Left ventricle myocardium inferior (tissue), 1 donor: Measurements from ENCODE around the gene ACAN. TPM values are rescaled to one million over a fixed set of nuclear protein-coding genes. Genes with fewer than 3 reads are reported as not detected.

ENCODE experiments used
- DNase-seq: peaks from one replicate; pipeline ENCODE4 v3.0.0-alpha.2; 2020
- H3K27ac ChIP-seq: fragments of 200-600 bp; replicated peaks from 2 replicates; pipeline ENCODE4 v1.8.0; 2021
- H3K27me3 ChIP-seq: fragments of 200-600 bp; 2 replicates; pipeline ENCODE4 v1.8.0; 2021; ENCODE audit warnings: low read depth
- H3K36me3 ChIP-seq: fragments of 200-600 bp; 2 replicates; pipeline ENCODE4 v1.8.0; 2021
- H3K4me1 ChIP-seq: fragments of 200-600 bp; 2 replicates; pipeline ENCODE4 v1.8.0; 2021
- H3K4me3 ChIP-seq: fragments of 200-600 bp; 2 replicates; pipeline ENCODE4 v1.8.0; 2021; ENCODE audit warnings: mild to moderate bottlenecking, moderate library complexity
- H3K9me3 ChIP-seq: fragments of 200-600 bp; replicated peaks from 2 replicates; pipeline ENCODE4 v1.8.0; 2021
- intact Hi-C: fragments of 100-400 bp; cut with micrococcal nuclease; formaldehyde crosslinking; loops from one replicate; pipeline ENCODE4 v1.11.0; 2022
- total RNA-seq: library from RNA; stranded (reverse); fragmentation: NEBNext Ultra II Directional; extraction: Animal tissue kit (Norgen Biotek cat#: 25700); gene quantifications from one replicate; pipeline ENCODE4 v1.2.1, GENCODE V29; 2021
- TF ChIP-seq, protein P1 (sequence below): fragments of 200-600 bp; IDR thresholded peaks from 2 replicates; pipeline ENCODE4 v1.8.0; 2021; ENCODE audit warnings: antibody characterized with exemption, mild to moderate bottlenecking, borderline replicate concordance
- donor health status: DM: no; HTN: yes; CAD: no; lungs with severe emphysema.

Gene ACAN
- total RNA-seq, 1 donor from 2014 or later: not detected

- no peaks in the 10 kb centered on the region for H3K9me3 ChIP-seq
- no peaks in the 10 kb centered on the region for H3K36me3 ChIP-seq
- DNase-seq: no peak
- peaks cover 97% of the 10 kb centered on the region for H3K27me3 ChIP-seq
- TF ChIP-seq, protein P1, sequence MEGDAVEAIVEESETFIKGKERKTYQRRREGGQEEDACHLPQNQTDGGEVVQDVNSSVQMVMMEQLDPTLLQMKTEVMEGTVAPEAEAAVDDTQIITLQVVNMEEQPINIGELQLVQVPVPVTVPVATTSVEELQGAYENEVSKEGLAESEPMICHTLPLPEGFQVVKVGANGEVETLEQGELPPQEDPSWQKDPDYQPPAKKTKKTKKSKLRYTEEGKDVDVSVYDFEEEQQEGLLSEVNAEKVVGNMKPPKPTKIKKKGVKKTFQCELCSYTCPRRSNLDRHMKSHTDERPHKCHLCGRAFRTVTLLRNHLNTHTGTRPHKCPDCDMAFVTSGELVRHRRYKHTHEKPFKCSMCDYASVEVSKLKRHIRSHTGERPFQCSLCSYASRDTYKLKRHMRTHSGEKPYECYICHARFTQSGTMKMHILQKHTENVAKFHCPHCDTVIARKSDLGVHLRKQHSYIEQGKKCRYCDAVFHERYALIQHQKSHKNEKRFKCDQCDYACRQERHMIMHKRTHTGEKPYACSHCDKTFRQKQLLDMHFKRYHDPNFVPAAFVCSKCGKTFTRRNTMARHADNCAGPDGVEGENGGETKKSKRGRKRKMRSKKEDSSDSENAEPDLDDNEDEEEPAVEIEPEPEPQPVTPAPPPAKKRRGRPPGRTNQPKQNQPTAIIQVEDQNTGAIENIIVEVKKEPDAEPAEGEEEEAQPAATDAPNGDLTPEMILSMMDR: no peak
- intact Hi-C loops: no loop called here
- H3K27ac ChIP-seq: no peak overlapping the region
- peaks cover 11% of the 10 kb centered on the region for H3K4me1 ChIP-seq
- H3K4me3 ChIP-seq: no peak overlapping the region
Observed at GRCh38 chr15:88805031-88805780, 2.0 kb downstream of the ACAN start.

DNA sequence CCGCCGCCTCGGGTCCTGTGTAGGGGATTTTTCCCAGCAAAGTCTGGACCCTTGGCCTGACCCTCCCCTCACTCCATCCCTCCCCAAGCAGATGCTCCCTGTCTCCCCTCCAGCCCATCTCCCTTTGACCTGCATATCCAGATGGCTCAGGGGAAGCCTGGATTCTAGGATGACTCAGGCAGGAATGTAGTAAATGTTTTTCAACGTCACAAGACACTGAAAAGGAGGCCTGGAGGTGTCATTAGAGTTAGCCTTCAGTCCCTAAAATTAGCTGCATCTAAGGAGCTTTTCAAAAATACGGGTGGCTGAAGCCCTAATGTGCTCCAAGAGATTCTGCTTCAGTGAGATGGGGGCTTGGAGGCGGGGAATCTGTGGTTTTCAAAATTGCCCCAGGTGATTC, 7.2 kb downstream of the ACAN start:
- Histone ChIP-seq H3K27ac (no peak overlapping the region), H3K27me3 (peaks cover 91% of the 10 kb centered on the region), H3K36me3 (no peaks in the 10 kb centered on the region), H3K4me3 (no peak overlapping the region), H3K4me1 (no peaks in the 10 kb centered on the region), H3K9me3 (no peaks in the 10 kb centered on the region)
- intact Hi-C loops: no loop called here
- TF ChIP-seq, protein P1: no peak
- DNase-seq: no peak

GRCh38 chr15:88812133-88812532, 8.9 kb downstream of the ACAN start:
- DNase-seq: no peak
- H3K4me3 ChIP-seq: no peak overlapping the region
- H3K27ac ChIP-seq: no peak overlapping the region
- no peaks in the 10 kb centered on the region for H3K36me3 ChIP-seq
- H3K4me1 ChIP-seq: no peaks in the 10 kb centered on the region
- intact Hi-C loops: no loop called here
- no peaks in the 10 kb centered on the region for H3K9me3 ChIP-seq
- TF ChIP-seq, protein P1: no peak
- peaks cover 81% of the 10 kb centered on the region for H3K27me3 ChIP-seq

DNA sequence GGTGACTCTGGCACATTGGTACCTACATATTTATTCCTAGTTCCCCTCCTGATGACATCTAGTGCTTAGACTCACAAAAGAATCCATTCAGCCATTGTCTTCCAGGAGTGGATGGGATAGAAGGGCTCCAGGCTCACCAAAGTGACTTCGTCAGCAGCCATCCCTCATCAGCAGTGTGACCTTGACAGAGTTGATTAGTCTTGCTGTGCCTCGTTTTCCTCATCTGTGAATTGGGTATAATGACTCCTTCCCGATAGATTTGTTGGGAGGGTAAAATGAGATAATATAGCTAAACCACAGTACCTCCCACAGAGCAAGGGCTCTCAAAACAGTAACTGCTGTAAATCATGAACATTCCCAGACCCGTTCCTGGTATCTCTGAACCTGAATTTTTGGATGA, 10.7 kb downstream of the ACAN start:
- Histone ChIP-seq H3K27ac (no peak overlapping the region), H3K36me3 (no peaks in the 10 kb centered on the region), H3K4me3 (no peak overlapping the region), H3K9me3 (no peaks in the 10 kb centered on the region), H3K27me3 (peaks cover 79% of the 10 kb centered on the region), H3K4me1 (no peaks in the 10 kb centered on the region)
- intact Hi-C loops: no loop called here
- no peak for DNase-seq
- TF ChIP-seq, protein P1: no peak

DNA sequence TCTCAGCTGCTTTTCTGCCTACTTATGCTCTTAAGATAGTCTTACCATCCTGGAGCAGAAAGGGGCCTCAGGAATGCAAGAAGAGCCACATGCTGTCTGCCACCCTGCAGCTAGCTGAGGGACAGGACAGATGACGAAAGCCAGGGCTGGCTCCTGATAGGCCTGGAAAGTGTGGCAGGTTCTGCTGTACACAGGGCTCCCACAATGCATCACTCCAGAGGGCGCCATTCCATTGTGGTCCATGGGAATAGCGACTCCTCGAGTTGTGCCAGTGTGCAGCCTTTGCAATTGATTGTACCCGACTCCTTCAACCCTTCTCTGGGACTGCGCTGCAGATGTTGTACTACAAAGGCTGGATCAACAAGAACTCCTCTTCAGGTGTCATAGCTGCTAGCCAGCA, 11.2 kb downstream of the ACAN start:
- TF ChIP-seq, protein P1: no peak
- no peaks in the 10 kb centered on the region for H3K36me3 ChIP-seq
- no peak overlapping the region for H3K4me3 ChIP-seq
- no peak overlapping the region for H3K27ac ChIP-seq
- H3K9me3 ChIP-seq: no peaks in the 10 kb centered on the region
- H3K4me1 ChIP-seq: no peaks in the 10 kb centered on the region
- H3K27me3 ChIP-seq: peaks cover 79% of the 10 kb centered on the region
- DNase-seq: no peak
- intact Hi-C loops: no loop called here
